ENCODE data around the gene ECHDC3.

GRCh38 chr10:11763501-11763861 is 21.3 kb downstream of the ECHDC3 start:
- TF ChIP-seq, protein P1, sequence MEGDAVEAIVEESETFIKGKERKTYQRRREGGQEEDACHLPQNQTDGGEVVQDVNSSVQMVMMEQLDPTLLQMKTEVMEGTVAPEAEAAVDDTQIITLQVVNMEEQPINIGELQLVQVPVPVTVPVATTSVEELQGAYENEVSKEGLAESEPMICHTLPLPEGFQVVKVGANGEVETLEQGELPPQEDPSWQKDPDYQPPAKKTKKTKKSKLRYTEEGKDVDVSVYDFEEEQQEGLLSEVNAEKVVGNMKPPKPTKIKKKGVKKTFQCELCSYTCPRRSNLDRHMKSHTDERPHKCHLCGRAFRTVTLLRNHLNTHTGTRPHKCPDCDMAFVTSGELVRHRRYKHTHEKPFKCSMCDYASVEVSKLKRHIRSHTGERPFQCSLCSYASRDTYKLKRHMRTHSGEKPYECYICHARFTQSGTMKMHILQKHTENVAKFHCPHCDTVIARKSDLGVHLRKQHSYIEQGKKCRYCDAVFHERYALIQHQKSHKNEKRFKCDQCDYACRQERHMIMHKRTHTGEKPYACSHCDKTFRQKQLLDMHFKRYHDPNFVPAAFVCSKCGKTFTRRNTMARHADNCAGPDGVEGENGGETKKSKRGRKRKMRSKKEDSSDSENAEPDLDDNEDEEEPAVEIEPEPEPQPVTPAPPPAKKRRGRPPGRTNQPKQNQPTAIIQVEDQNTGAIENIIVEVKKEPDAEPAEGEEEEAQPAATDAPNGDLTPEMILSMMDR (CRISPR knock-in tag; IDR thresholded peaks at IDR 0.05) = no peak
- TF ChIP-seq, protein P2, sequence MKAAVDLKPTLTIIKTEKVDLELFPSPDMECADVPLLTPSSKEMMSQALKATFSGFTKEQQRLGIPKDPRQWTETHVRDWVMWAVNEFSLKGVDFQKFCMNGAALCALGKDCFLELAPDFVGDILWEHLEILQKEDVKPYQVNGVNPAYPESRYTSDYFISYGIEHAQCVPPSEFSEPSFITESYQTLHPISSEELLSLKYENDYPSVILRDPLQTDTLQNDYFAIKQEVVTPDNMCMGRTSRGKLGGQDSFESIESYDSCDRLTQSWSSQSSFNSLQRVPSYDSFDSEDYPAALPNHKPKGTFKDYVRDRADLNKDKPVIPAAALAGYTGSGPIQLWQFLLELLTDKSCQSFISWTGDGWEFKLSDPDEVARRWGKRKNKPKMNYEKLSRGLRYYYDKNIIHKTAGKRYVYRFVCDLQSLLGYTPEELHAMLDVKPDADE (CRISPR knock-in tag; IDR thresholded peaks at IDR 0.05) = no peak
- TF ChIP-seq BHLHE40 (IDR thresholded peaks at IDR 0.05; ENCODE audit: low read length) = no peak
- no peak for TF ChIP-seq ZNF780A (CRISPR knock-in tag; IDR thresholded peaks at IDR 0.05)
- TF ChIP-seq, protein P3, sequence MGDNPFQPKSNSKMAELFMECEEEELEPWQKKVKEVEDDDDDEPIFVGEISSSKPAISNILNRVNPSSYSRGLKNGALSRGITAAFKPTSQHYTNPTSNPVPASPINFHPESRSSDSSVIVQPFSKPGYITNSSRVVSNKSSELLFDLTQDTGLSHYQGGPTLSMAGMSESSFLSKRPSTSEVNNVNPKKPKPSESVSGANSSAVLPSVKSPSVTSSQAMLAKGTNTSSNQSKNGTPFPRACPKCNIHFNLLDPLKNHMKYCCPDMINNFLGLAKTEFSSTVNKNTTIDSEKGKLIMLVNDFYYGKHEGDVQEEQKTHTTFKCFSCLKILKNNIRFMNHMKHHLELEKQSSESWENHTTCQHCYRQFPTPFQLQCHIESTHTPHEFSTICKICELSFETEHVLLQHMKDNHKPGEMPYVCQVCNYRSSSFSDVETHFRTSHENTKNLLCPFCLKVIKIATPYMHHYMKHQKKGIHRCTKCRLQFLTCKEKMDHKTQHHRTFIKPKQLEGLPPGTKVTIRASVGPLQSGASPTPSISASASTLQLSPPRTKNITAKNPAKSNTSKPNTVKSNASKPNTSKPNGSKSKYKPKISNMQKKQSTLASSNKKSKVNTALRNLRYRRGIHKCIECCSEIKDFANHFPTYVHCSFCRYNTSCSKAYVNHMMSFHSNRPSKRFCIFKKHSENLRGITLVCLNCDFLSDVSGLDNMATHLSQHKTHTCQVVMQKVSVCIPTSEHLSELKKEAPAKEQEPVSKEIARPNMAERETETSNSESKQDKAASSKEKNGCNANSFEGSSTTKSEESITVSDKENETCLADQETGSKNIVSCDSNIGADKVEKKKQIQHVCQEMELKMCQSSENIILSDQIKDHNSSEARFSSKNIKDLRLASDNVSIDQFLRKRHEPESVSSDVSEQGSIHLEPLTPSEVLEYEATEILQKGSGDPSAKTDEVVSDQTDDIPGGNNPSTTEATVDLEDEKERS (CRISPR knock-in tag; IDR thresholded peaks at IDR 0.05) = no peak
- no peak for TF ChIP-seq ZNF350 (CRISPR knock-in tag; IDR thresholded peaks at IDR 0.05; ENCODE audit: borderline replicate concordance, low read depth)
- TF ChIP-seq NAIF1 (CRISPR knock-in tag; IDR thresholded peaks at IDR 0.05; ENCODE audit: borderline replicate concordance) = no peak
- TF ChIP-seq FOXP1 (IDR thresholded peaks at IDR 0.05) = no peak
- no peak for TF ChIP-seq FOXP1 (CRISPR knock-in tag; IDR thresholded peaks at IDR 0.05)
- no peak for TF ChIP-seq ZNF615 (CRISPR knock-in tag; IDR thresholded peaks at IDR 0.05; ENCODE audit: borderline replicate concordance)
- no peak for TF ChIP-seq CEBPG (CRISPR knock-in tag; IDR thresholded peaks at IDR 0.05)
- TF ChIP-seq HNRNPK (IDR thresholded peaks at IDR 0.05; ENCODE audit: low read depth, low read length, poor library complexity, severe bottlenecking) = no peak
- TF ChIP-seq, protein P4, sequence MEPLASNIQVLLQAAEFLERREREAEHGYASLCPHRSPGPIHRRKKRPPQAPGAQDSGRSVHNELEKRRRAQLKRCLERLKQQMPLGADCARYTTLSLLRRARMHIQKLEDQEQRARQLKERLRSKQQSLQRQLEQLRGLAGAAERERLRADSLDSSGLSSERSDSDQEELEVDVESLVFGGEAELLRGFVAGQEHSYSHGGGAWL (CRISPR knock-in tag; IDR thresholded peaks at IDR 0.05) = no peak

Measured in HepG2 (cell line).